Liver (tissue), 3 donors: Measurements from ENCODE around the gene LIPC.

Experiments
- CTCF ChIP-seq: fragments of 150-350 bp; IDR thresholded peaks from 2 replicates; pipeline ENCODE4 v1.5.1; 2017; ENCODE audit warnings: improper control_type of control experiment, low read depth, low read length; ENCODE audit not compliant: missing input control
- FOXA1 ChIP-seq: IDR thresholded peaks from 2 replicates; pipeline ENCODE4 v1.6.1; 2016; ENCODE audit warnings: antibody characterized with exemption
- GABPA ChIP-seq, 2 donors: IDR thresholded peaks in 1 of 2; conservative IDR thresholded peaks in 1 of 2; 2 replicates each; pipeline ENCODE4 v1.6.1; 2016; ENCODE audit warnings: antibody characterized with exemption in 2 of 2, mild to moderate bottlenecking in 1 of 2, moderate library complexity in 1 of 2
- MAX ChIP-seq: IDR thresholded peaks from 2 replicates; pipeline ENCODE4 v1.6.1; 2016; ENCODE audit warnings: antibody characterized with exemption
- NR2F2 ChIP-seq: IDR thresholded peaks from 2 replicates; pipeline ENCODE4 v1.6.1; 2016; ENCODE audit warnings: antibody characterized with exemption
- donor health status: healthy.
- donor health status: healthy.

- TF ChIP-seq CTCF (no peak), GABPA (IDR thresholded peaks at IDR 0.05 in 1 of 2, conservative IDR thresholded peaks at IDR 0.05 in 1 of 2) (no peak), MAX (no peak), FOXA1 (no peak), NR2F2 (no peak)
These were observed 69.2 kb downstream of the LIPC start for GRCh38 chr15:58501006-58501405.
